GM12878 (cell line): ENCODE results near the gene GPR119. TPM values are rescaled to one million over a fixed set of nuclear protein-coding genes. Genes with fewer than 3 reads are reported as not detected.

Experiments
- CEBPZ ChIP-seq: fragments of 150-350 bp; IDR thresholded peaks from 2 replicates; pipeline ENCODE4 v1.6.1; 2016; ENCODE audit warnings: low read depth, low read length
- E2F4 ChIP-seq: IDR thresholded peaks from 2 replicates; pipeline ENCODE4 v1.6.1; 2012; ENCODE audit warnings: low read depth, low read length, improper control_type of control experiment
- E2F8 ChIP-seq: fragments of 450-650 bp; IDR thresholded peaks from 2 replicates; pipeline ENCODE4 v1.6.1; 2018; ENCODE audit warnings: mild to moderate bottlenecking, low read depth, moderate library complexity; ENCODE audit not compliant: partially characterized antibody
- GABPA ChIP-seq: IDR thresholded peaks from 2 replicates; pipeline ENCODE4 v1.6.1; 2014; ENCODE audit warnings: antibody characterized with exemption, low read depth, mild to moderate bottlenecking, inconsistent platforms
- MXI1 ChIP-seq: fragments of 150-350 bp; IDR thresholded peaks from 2 replicates; pipeline ENCODE4 v1.6.1; 2011; ENCODE audit warnings: low read depth, mild to moderate bottlenecking, inconsistent platforms, low read length, improper control_type of control experiment
- POLR2A ChIP-seq: IDR thresholded peaks from 2 replicates; pipeline ENCODE4 v1.6.1; 2011; ENCODE audit warnings: low read depth, mild to moderate bottlenecking, low read length
- POLR2AphosphoS5 ChIP-seq: IDR thresholded peaks from 2 replicates; pipeline ENCODE4 v1.6.1; 2011; ENCODE audit warnings: mild to moderate bottlenecking, low read length, inconsistent platforms
- SIN3A ChIP-seq: IDR thresholded peaks from 2 replicates; pipeline ENCODE4 v1.6.1; 2012; ENCODE audit warnings: low read depth, low read length, improper control_type of control experiment
- TAF1 ChIP-seq: IDR thresholded peaks from 2 replicates; pipeline ENCODE4 v1.6.1; 2011; ENCODE audit warnings: mild to moderate bottlenecking, low read depth, low read length, borderline replicate concordance
- TCF7 ChIP-seq: IDR thresholded peaks from 2 replicates; pipeline ENCODE4 v1.6.1; 2014; ENCODE audit warnings: antibody characterized with exemption, borderline replicate concordance
- ZBTB40 ChIP-seq: fragments of 450-650 bp; IDR thresholded peaks from 2 replicates; pipeline ENCODE4 v1.6.1; 2016; ENCODE audit warnings: mild to moderate bottlenecking, moderate library complexity, borderline replicate concordance
- polyA plus RNA-seq, 11 experiments: library from polyadenylated mRNA; depleted of rRNA in 4 of 11; unstranded in 6 of 11; stranded (reverse) in 5 of 11; fragments of >200 nt; fragmentation: Nextera tagmentation in 4 of 11; fragmentation: Illumina TruSeq in 1 of 11; extraction: Ambion mirVana in 4 of 11; extraction: Trizol in 1 of 11; gene quantifications; 1 replicate in 1 of 11; 2 replicates in 10 of 11; pipeline versions ENCODE4 v1.2.1 to v1.2.3, GENCODE V29; 2011 to 2016; ENCODE audit warnings: inconsistent platforms in 2 of 11, missing spikeins in 2 of 11, low read depth in 1 of 11
- total RNA-seq, 4 experiments: library from RNA; depleted of rRNA in 3 of 4; stranded (reverse); fragments of >200 nt in 3 of 4; fragmentation: Illumina TruSeq in 1 of 4; extraction: Trizol in 1 of 4; gene quantifications; 2 replicates each; pipeline versions ENCODE4 v1.2.1 to v1.2.3, GENCODE V29; 2013 to 2021

Gene GPR119
- total and polyA plus RNA-seq, 10 of the 15 experiments (the other 5 are each of a cell fraction or from before 2014, with no cell fraction given) = not detected

GRCh38 chrX:130339408-130340222, 45.9 kb downstream of the GPR119 start, which contains the start of gene SLC25A14 (continued):
- no peak for TF ChIP-seq CEBPZ
- TF ChIP-seq TCF7 = no peak
- TF ChIP-seq POLR2A = peak; percentile 71
- peak; percentile 54; the same call in 1 of the 2 replicates for TF ChIP-seq TAF1
- TF ChIP-seq SIN3A = peak; percentile 95
- TF ChIP-seq MXI1 = peak; percentile 91
- peak; percentile 84 for TF ChIP-seq GABPA
- peak; percentile 87 for TF ChIP-seq E2F4
- TF ChIP-seq E2F8 = peak; percentile 57
- TF ChIP-seq ZBTB40 = peak; percentile 83
- TF ChIP-seq POLR2AphosphoS5 = peak; percentile 49; the same call in 1 of the 2 replicates
- TF ChIP-seq, all 136 proteins: peak for 15
